ENCODE results near the gene FXYD1.
A peak's percentile ranks its signal among the peaks of the same experiment; 100 is the strongest.
"Not testable (repeated sequence)": the region's sequence is repeated elsewhere in the genome, so short reads cannot be mapped to it uniquely, and the experiment has no call there.

FXYD1 gene

DNA sequence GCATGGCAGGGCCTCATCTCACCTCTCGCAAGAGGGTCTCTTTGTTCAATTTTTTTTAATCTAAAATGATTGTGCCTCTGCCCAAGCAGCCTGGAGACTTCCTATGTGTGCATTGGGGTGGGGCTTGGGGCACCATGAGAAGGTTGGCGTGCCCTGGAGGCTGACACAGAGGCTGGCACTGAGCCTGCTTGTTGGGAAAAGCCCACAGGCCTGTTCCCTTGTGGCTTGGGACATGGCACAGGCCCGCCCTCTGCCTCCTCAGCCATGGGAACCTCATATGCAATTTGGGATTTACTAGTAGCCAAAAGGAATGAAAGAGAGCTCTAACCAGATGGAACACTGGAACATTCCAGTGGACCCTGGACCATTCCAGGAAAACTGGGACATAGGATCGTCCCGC, 15.1 kb upstream of the FXYD1 start:
- FAIRE-seq (no peak), DNase-seq (ENCODE audit: extremely low spot score, insufficient read length, low read depth) (no peak)

GRCh38 chr19:35124098-35125060, 14.2 kb upstream of the FXYD1 start:
- DNase-seq (ENCODE audit: extremely low spot score, insufficient read length, low read depth), result peak; percentile 91
- FAIRE-seq, result peak; percentile 83

DNA sequence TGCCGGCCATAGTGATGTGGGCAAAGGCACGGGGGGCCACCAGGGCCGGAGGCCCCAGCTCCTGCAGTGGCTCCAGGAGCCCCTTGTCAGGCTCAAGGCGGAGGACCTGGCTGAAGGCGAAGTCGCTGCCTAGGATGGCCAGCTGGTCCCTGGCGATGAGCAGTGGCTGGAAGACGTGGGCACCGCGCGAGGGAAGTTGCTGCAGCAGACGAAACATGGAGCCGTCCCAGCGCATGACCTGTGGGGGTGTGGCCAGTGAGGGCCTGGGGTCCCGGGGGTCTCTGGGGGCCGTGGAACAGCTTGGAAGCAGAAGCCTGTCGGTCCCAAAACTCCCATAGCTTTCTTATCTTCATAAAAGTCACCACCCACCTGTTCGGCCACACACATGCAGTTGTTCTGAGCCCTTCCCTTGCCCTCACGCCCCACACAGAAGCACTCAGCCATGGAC, 13.3 kb upstream of the FXYD1 start:
- DNase-seq (ENCODE audit: extremely low spot score, insufficient read length, low read depth), result no peak
- FAIRE-seq, result no peak

DNA sequence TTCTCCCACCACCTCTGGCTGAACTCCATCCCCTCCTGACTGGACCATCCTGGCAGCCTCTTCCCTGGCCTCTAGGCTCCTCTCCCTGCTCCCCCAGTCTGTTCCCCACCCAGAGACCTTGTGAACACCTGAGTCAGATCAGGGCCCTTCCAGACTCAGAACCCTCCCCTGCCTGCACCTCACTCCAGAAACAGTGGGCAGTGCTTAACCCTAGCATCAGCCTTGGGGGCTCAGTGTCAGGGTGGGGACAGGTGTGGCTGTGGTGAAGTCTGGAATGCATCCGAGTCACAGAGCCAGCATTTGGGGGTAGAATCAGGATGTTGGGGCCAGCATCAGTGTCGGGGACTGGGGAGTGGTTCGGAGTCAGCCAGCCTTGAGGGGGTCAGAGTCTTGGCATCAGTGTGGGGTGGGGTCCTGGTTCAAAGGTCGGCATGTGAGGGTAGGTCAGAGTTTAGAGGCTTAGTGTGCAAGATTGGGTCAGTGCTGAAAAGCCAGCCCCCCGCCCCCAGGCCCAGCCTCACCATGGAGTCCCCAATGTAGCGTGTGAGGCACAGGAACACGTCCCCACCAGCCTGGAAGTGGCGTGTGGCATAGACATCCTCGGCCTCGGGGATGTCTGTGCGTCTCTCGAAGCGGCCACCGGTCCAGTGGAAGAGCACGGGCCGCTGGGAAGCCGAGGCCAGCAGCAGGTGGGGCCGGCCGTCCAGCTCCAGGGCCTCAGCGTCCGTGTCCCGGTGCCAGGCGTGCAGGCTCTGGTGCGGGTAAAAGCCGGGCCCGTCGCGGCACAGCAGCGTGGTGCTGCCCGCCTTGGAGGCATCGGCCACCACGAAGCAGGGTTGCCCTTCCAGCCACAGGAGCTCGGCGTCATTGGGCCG, 12.6 kb upstream of the FXYD1 start:
- DNase-seq (ENCODE audit: extremely low spot score, insufficient read length, low read depth) (no peak), FAIRE-seq (no peak)

GRCh38 chr19:35126624-35126959, 12.0 kb upstream of the FXYD1 start:
- DNase-seq (ENCODE audit: extremely low spot score, insufficient read length, low read depth) (no peak), FAIRE-seq (no peak)

DNA sequence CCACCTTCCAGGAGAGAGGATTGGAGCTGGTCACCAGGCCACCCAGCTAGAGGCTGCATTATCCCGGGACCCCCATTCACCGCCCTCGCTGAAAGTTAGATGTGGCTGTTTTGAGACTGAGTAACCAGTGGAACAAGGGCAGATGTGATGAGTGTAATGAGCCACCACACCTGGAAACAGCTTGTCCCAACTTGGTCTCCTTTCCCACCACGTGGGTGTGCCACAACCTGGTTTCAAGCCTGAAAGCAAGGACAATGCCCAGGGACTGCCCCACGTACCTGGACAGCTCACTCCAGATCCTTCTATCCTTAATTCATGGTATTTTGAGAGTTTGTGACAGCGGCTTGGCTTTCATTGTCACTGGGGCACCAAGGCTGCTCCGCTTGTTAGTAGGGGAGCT, 10.8 kb upstream of the FXYD1 start:
- FAIRE-seq (no peak), DNase-seq (ENCODE audit: extremely low spot score, insufficient read length, low read depth) (no peak)

- FAIRE-seq, result no peak
- DNase-seq (ENCODE audit: extremely low spot score, insufficient read length, low read depth), result no peak
Observed at GRCh38 chr19:35128398-35129057, 10.1 kb upstream of the FXYD1 start.

GRCh38 chr19:35129724-35130274, 8.8 kb upstream of the FXYD1 start:
- DNase-seq (ENCODE audit: extremely low spot score, insufficient read length, low read depth); FAIRE-seq: not testable (repeated sequence)

DNA sequence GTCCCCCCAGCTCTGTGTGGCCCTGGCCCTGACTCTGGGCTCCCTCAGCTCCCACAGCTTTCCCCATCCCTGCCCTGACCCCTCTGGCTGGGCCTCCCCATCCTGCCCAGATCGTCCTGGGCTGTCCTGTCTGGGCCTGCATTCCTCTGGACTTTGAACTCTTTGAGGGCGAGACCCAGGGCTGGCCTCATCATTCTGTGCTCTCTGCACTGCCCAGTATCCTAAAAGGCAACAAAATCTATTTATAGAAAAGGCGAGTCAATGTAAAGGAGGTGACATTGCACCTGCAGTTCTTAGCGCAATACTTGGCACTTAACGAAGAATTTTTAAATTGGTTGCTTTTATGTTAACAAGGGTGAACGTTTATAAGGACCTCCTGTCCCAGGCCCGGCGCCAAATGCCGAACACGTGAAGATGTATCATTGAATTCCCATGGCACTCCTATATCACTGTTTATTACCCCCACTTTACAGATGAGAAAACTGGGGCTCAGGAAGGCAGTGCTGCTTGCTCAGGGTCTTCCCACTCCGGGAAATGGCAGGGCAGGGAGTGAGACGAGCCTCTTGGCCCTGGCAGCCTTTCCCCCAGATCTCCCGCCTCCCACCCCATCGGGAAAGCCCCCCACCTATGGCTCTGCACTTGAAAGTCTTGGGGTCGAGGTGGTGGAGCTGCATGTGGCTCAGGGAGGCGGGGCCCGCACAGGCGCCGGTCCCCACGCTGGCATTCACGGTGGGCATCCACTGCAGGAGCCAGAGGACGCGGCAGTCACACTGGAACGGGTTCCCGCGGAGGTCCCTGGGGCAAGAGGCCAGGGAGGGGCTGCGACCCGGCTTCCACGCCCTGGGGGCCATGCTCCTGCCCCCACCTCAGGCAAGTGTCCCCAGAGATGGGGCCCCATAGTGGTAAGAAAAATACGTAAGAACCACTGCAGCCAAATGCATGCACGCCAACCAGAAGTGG, 7.6 kb upstream of the FXYD1 start:
- DNase-seq (ENCODE audit: extremely low spot score, insufficient read length, low read depth) (no peak), FAIRE-seq (no peak)

DNA sequence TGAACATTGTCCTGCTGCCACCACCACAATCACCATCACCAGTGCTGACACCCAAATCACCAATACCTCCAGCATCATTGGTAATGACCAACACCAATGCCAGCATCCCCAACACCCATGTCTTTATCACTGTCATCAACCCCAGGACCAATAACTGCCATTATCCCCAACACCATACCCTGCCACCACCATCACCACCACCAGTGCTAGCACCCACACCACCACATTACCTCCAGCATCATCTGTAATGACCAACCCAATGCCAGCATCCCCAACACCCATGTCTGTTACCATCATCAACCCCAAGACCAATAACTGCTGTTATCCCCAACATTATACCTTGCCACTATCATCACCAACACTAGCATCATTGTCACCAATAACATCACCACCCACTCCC, 6.4 kb upstream of the FXYD1 start:
- DNase-seq (ENCODE audit: extremely low spot score, insufficient read length, low read depth), result no peak
- no peak for FAIRE-seq

DNA sequence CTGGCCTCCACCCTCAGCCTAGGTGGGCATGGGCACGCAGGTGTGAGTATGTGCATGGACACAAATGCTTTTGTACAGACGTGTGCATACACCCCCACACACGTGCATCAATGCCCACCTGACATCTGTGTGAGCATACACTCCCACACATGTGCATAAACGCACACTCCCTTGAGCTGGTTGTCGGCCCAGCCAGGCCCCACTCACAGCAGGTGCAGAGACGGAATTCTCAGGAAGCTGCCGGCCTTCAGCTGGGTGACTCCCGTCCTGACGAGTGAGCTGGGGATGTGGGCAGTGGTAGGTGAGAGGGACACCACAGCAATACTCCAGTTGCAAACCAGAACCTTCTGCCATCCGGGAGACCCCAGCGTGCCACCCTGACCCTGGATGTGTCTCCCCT, 4.8 kb upstream of the FXYD1 start:
- FAIRE-seq, result no peak

GRCh38 chr19:35134601-35135242, 3.9 kb upstream of the FXYD1 start, which contains the start of gene LGI4:
Gene LGI4, minus strand, starts transcription at chr19:35135059. Its CDS starts 379 bp downstream, at chr19:35134680.
- DNase-seq (ENCODE audit: extremely low spot score, insufficient read length, low read depth) (no peak), FAIRE-seq (no peak)

More for the DNA sequence above, 4.8 kb upstream of the FXYD1 start:
- no peak for DNase-seq (ENCODE audit: extremely low spot score, insufficient read length, low read depth)

- FAIRE-seq (peak; percentile 72), DNase-seq (ENCODE audit: extremely low spot score, insufficient read length, low read depth) (peak; percentile 84)
Observed at GRCh38 chr19:35135389-35135909, 3.2 kb upstream of the FXYD1 start.

DNA sequence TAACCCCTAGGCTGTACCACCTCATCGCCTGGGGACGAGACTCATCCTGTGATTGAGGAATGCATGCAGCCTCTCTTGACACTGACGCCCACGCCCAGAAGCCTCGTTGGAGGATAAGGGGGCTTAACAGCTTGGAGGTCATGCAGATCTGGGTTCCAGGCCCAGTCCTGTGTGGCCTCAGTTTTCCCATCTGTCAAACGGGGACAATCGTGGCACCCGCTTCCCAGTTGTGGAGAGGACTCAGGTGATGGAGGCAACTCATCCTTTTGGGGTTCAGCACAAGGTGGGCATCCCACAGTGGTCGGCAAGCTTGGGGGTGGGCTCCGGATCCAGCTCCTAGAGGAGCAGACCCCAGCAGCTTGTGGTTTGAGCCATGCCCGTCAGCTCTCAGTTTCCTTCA, 2.4 kb upstream of the FXYD1 start:
- FAIRE-seq (no peak), DNase-seq (ENCODE audit: extremely low spot score, insufficient read length, low read depth) (no peak)

DNA sequence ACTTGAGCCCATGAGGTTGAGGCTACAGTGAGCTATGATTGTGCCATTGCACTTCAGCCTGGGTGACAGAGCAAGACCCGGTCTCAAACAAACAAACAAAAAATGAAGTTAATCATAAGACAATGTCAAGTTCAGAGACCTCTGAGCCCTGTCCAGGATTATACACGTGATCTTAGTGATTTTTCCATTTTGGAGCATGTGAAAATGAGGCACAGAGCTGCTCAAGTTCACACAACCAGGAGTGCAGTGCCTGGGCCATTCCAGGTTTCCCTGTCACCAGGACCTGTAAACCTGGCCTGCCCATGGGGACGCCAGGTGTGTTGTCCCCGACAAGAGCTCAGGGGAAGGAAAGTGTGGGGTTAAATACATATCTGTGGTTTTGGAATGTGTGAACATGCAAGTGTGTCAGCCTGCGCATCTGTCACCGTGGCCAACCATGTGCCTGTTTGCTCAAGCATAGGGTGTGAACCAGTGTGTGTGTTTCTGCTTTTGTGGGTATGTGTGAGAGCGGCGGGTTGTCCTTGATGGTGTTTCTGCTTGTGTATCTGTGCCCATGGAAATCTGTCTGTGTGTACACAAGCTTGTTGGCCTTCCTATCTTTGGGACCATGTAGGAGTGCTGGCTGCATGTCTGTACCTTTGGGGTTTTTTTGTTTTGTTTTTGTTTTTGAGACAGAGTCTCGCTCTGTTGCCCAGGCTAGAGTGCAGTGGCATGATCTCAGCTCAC, 1.5 kb upstream of the FXYD1 start:
- FAIRE-seq (no peak), DNase-seq (ENCODE audit: extremely low spot score, insufficient read length, low read depth) (no peak)

- FAIRE-seq (no peak), DNase-seq (ENCODE audit: extremely low spot score, insufficient read length, low read depth) (no peak)
Observed at GRCh38 chr19:35140207-35140961, 1.8 kb downstream of the FXYD1 start.

Data from GM18507 (cell line).